Measurements from ENCODE around the gene SEPTIN7.
A peak's percentile ranks its signal among the peaks of the same experiment; 100 is the strongest.
"Not testable (repeated sequence)": the region's sequence is repeated elsewhere in the genome, so short reads cannot be mapped to it uniquely, and the experiment has no call there.

Gene SEPTIN7

GRCh38 chr7:35800718-35801391 is at the start of gene SEPTIN7:
TSS of gene SEPTIN7 (plus strand) at chr7:35801057. CDS start at chr7:35801210, 153 bp downstream.
- DNase-seq, result peak; percentile 97

GRCh38 chr7:35752742-35753141 is 48.1 kb upstream of the SEPTIN7 start:
- no peak for DNase-seq

- DNase-seq, result no peak
Observed at GRCh38 chr7:35753761-35754603, 46.9 kb upstream of the SEPTIN7 start.

- no peak for DNase-seq
Observed at GRCh38 chr7:35754741-35755140, 46.1 kb upstream of the SEPTIN7 start.

GRCh38 chr7:35755711-35756110 is 45.1 kb upstream of the SEPTIN7 start:
- no peak for DNase-seq

- not testable (repeated sequence) for DNase-seq
Observed at GRCh38 chr7:35756453-35756852, 44.4 kb upstream of the SEPTIN7 start.

GRCh38 chr7:35757574-35757973 is 43.3 kb upstream of the SEPTIN7 start:
- DNase-seq, result no peak

- DNase-seq, result no peak
Observed at GRCh38 chr7:35758421-35758820, 42.4 kb upstream of the SEPTIN7 start.

GRCh38 chr7:35760143-35760745 is 40.6 kb upstream of the SEPTIN7 start:
- no peak for DNase-seq

GRCh38 chr7:35761871-35762677 is 38.8 kb upstream of the SEPTIN7 start:
- DNase-seq, result no peak

- no peak for DNase-seq
Observed at GRCh38 chr7:35762781-35763180, 38.1 kb upstream of the SEPTIN7 start.

GRCh38 chr7:35768346-35768745 is 32.5 kb upstream of the SEPTIN7 start:
- no peak for DNase-seq

GRCh38 chr7:35771776-35772175 is 29.1 kb upstream of the SEPTIN7 start:
- DNase-seq, result no peak

- no peak for DNase-seq
Observed at GRCh38 chr7:35773994-35774393, 26.9 kb upstream of the SEPTIN7 start.

- DNase-seq, result no peak
Observed at GRCh38 chr7:35776686-35777085, 24.2 kb upstream of the SEPTIN7 start.

- DNase-seq, result no peak
Observed at GRCh38 chr7:35777121-35777520, 23.7 kb upstream of the SEPTIN7 start.

GRCh38 chr7:35780070-35780469 is 20.8 kb upstream of the SEPTIN7 start:
- DNase-seq, result no peak

GRCh38 chr7:35781200-35781701 is 19.6 kb upstream of the SEPTIN7 start:
- DNase-seq, result no peak

- DNase-seq, result no peak
Observed at GRCh38 chr7:35781767-35782515, 18.9 kb upstream of the SEPTIN7 start.

GRCh38 chr7:35784332-35784731 is 16.5 kb upstream of the SEPTIN7 start:
- DNase-seq, result no peak

GRCh38 chr7:35785250-35785649 is 15.6 kb upstream of the SEPTIN7 start:
- DNase-seq, result no peak

GRCh38 chr7:35787925-35788324 is 12.9 kb upstream of the SEPTIN7 start:
- no peak for DNase-seq
